HCT116 (cell line): ENCODE results near the gene KLK1. TPM values are rescaled to one million over a fixed set of nuclear protein-coding genes. Genes with fewer than 3 reads are reported as not detected.
A peak's percentile ranks its signal among the peaks of the same experiment; 100 is the strongest.

Experiments
- ATAC-seq: fragments of 200-7000 bp; cut with Tn5 transposase; 2 replicates; pipeline ENCODE4 v1.9.1; 2020; ENCODE audit warnings: mild to moderate bottlenecking, moderate library complexity
- BruUV-seq: library from RNA; stranded (reverse); fragments of 400-500 nt; replicated peaks from 2 replicates; lab custom pipeline; 2021; lab: Mats Ljungman, UMichigan
- CTCF ChIA-PET: fragments of 300-600 bp; sonication (Branson Sonifier 250); formaldehyde crosslinking; loops from one replicate; lab custom pipeline; 2021; ENCODE audit warnings: antibody characterized with exemption; lab: Charles Lee
- POLR2A ChIA-PET: fragments of 300-600, 350-600 bp; sonication (Branson Sonifier 250); formaldehyde crosslinking; loops from one replicate; lab custom pipeline; 2021; ENCODE audit warnings: antibody characterized with exemption; lab: Charles Lee
- RAD21 ChIA-PET, 2 experiments: fragments of 300-600 bp; sonication (Branson Sonifier 250); formaldehyde crosslinking; loops; one replicate each; lab custom pipeline; 2023; ENCODE audit warnings: low total read pairs in 2 of 2; ENCODE audit not compliant: uncharacterized antibody in 2 of 2, unreplicated experiment in 2 of 2, low non-redundant PET in 1 of 2; lab: Charles Lee
- DNase-seq: peaks from one replicate; pipeline ENCODE4 v3.0.0-alpha.2; 2010; ENCODE audit warnings: low read depth, low spot score
- H2AFZ ChIP-seq: fragments of 200-600 bp; shearing (Covaris generic), sonication (generic); 2 replicates; pipeline ENCODE4 v1.6.1; 2017; ENCODE audit warnings: low read depth, mixed run types, mixed read lengths, antibody characterized with exemption, low read length; ENCODE audit not compliant: poor library complexity, severe bottlenecking
- H3K27ac ChIP-seq: 2 replicates; pipeline ENCODE4 v1.5.1; 2012; ENCODE audit warnings: low read depth, low read length
- H3K27me3 ChIP-seq: fragments of 200-600 bp; sonication (generic); 2 replicates; pipeline ENCODE4 v1.6.1; 2016; ENCODE audit warnings: mixed run types, low read length, mixed read lengths; ENCODE audit not compliant: insufficient read depth
- H3K36me3 ChIP-seq, 2 experiments: fragments of 200-500 bp in 1 of 2; fragments of 200-600 bp in 1 of 2; sonication (Bioruptor generic) in 1 of 2; sonication (generic) in 1 of 2; 2 replicates each; pipeline versions ENCODE4 v1.5.1 to v1.6.1; 2014 to 2016; ENCODE audit warnings: low read length in 2 of 2, inconsistent platforms in 1 of 2, mixed read lengths in 1 of 2, mixed run types in 1 of 2; ENCODE audit not compliant: insufficient read depth in 2 of 2, control insufficient read depth in 1 of 2
- H3K4me1 ChIP-seq, 2 experiments: fragments of 200-600 bp in 1 of 2; sonication (generic) in 1 of 2; 2 replicates each; pipeline versions ENCODE4 v1.5.1 to v1.6.1; 2012 to 2017; ENCODE audit warnings: low read length in 2 of 2, inconsistent platforms in 1 of 2, mild to moderate bottlenecking in 1 of 2, mixed read lengths in 1 of 2, mixed run types in 1 of 2, moderate library complexity in 1 of 2; ENCODE audit not compliant: insufficient read depth in 2 of 2, control insufficient read depth in 1 of 2
- H3K4me2 ChIP-seq: fragments of 200-600 bp; sonication (generic); 2 replicates; pipeline ENCODE4 v1.6.1; 2017; ENCODE audit warnings: mixed run types, low read length, mixed read lengths
- H3K4me3 ChIP-seq, 2 experiments: fragments of 200-600 bp in 1 of 2; sonication (generic) in 1 of 2; replicated peaks in 1 of 2; 2 replicates each; pipeline ENCODE4 v1.5.1; 2011 to 2016; ENCODE audit warnings: low read length in 2 of 2, control low read depth in 1 of 2, low read depth in 1 of 2, mild to moderate bottlenecking in 1 of 2, mixed read lengths in 1 of 2, mixed run types in 1 of 2
- H3K79me2 ChIP-seq: fragments of 200-600 bp; sonication (generic); 2 replicates; pipeline ENCODE4 v1.6.1; 2017; ENCODE audit warnings: mild to moderate bottlenecking, mixed run types, low read length, moderate library complexity, mixed read lengths; ENCODE audit not compliant: insufficient read depth
- H3K9ac ChIP-seq: fragments of 200-600 bp; sonication (generic); 2 replicates; pipeline ENCODE4 v1.6.1; 2016; ENCODE audit warnings: low read length, mixed read lengths
- H3K9me2 ChIP-seq: fragments of 200-600 bp; sonication (generic), shearing (Covaris generic); 2 replicates; pipeline ENCODE4 v1.6.1; 2017; ENCODE audit warnings: mixed run types, mild to moderate bottlenecking, moderate library complexity; ENCODE audit not compliant: insufficient read depth
- H3K9me3 ChIP-seq, 2 experiments: fragments of 200-500 bp in 1 of 2; fragments of 200-600 bp in 1 of 2; sonication (Bioruptor generic) in 1 of 2; sonication (generic) in 1 of 2; 2 replicates each; pipeline ENCODE4 v1.6.1; 2014 to 2017; ENCODE audit warnings: low read length in 2 of 2, mixed read lengths in 2 of 2, inconsistent platforms in 1 of 2, low read depth in 1 of 2, mild to moderate bottlenecking in 1 of 2, mixed run types in 1 of 2, moderate library complexity in 1 of 2; ENCODE audit not compliant: control insufficient read depth in 1 of 2, insufficient read depth in 1 of 2
- H4K20me1 ChIP-seq: fragments of 200-600 bp; sonication (generic), shearing (Covaris generic); 2 replicates; pipeline ENCODE4 v1.6.1; 2017; ENCODE audit warnings: mixed run types, mild to moderate bottlenecking, moderate library complexity; ENCODE audit not compliant: insufficient read depth
- ATF3 ChIP-seq: IDR thresholded peaks from 2 replicates; pipeline ENCODE4 v1.6.1; 2012
- CBX3 ChIP-seq: IDR thresholded peaks from 2 replicates; pipeline ENCODE4 v1.6.1; 2012; ENCODE audit warnings: low read depth
- FOSL1 ChIP-seq: IDR thresholded peaks from 2 replicates; pipeline ENCODE4 v1.6.1; 2012; ENCODE audit warnings: low read depth
- JUND ChIP-seq: IDR thresholded peaks from 2 replicates; pipeline ENCODE4 v1.6.1; 2012
- POLR2A ChIP-seq: IDR thresholded peaks from 2 replicates; pipeline ENCODE4 v1.7.0; 2011; ENCODE audit warnings: borderline replicate concordance; ENCODE audit not compliant: insufficient read depth, insufficient read length; ENCODE audit errors: extremely low read depth
- SRF ChIP-seq: IDR thresholded peaks from 2 replicates; pipeline ENCODE4 v1.6.1; 2012; ENCODE audit warnings: low read depth
- intact Hi-C: fragments of 100-400 bp; cut with micrococcal nuclease; formaldehyde crosslinking; loops from 2 replicates; pipeline ENCODE4 v1.10.0; 2022
- total RNA-seq: library from RNA; stranded (reverse); gene quantifications from one replicate; pipeline ENCODE4 v1.2.1, GENCODE V29; 2021; ENCODE audit not compliant: unreplicated experiment
- TF ChIP-seq, protein P1 (sequence below), 3 experiments: fragments of 200-600 bp in 1 of 3; sonication (generic) in 1 of 3; IDR thresholded peaks in 2 of 3; conservative IDR thresholded peaks in 1 of 3; 2 replicates each; pipeline ENCODE4 v1.5.1; 2012 to 2017; ENCODE audit warnings: low read depth in 2 of 3, low read length in 2 of 3, antibody characterized with exemption in 1 of 3, borderline replicate concordance in 1 of 3, control low read depth in 1 of 3, mild to moderate bottlenecking in 1 of 3, mixed read lengths in 1 of 3, mixed run types in 1 of 3, moderate library complexity in 1 of 3; ENCODE audit not compliant: insufficient read depth in 1 of 3

The KLK1 gene
- total RNA-seq, 1 experiment from 2014 or later, result 3.3 TPM

- TF ChIP-seq SRF, result no peak
- TF ChIP-seq ATF3, result no peak
- no peak for TF ChIP-seq JUND
- TF ChIP-seq POLR2A, result peak; percentile 74
Measured at GRCh38 chr19:50835785-50836542, 12.4 kb upstream of the KLK1 start (continued).

- ChIA-PET RAD21 (no interaction called here), POLR2A (no interaction called here)
- TSS peak; percentile 84 for BruUV-seq
- Histone ChIP-seq H3K27ac (peak overlapping the region; percentile 62), H3K27me3 (no peaks in the 10 kb centered on the region), H3K9me3 (no peaks in the 10 kb centered on the region), H3K4me3 (peak overlapping the region; percentile 55 to 60), H3K9me2 (no peaks in the 10 kb centered on the region), H2AFZ (no peak overlapping the region), H4K20me1 (no peaks in the 10 kb centered on the region)
- peak; percentile 64 for ATAC-seq
- intact Hi-C loops, result no loop called here
- TF ChIP-seq, protein P1, sequence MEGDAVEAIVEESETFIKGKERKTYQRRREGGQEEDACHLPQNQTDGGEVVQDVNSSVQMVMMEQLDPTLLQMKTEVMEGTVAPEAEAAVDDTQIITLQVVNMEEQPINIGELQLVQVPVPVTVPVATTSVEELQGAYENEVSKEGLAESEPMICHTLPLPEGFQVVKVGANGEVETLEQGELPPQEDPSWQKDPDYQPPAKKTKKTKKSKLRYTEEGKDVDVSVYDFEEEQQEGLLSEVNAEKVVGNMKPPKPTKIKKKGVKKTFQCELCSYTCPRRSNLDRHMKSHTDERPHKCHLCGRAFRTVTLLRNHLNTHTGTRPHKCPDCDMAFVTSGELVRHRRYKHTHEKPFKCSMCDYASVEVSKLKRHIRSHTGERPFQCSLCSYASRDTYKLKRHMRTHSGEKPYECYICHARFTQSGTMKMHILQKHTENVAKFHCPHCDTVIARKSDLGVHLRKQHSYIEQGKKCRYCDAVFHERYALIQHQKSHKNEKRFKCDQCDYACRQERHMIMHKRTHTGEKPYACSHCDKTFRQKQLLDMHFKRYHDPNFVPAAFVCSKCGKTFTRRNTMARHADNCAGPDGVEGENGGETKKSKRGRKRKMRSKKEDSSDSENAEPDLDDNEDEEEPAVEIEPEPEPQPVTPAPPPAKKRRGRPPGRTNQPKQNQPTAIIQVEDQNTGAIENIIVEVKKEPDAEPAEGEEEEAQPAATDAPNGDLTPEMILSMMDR (IDR thresholded peaks at IDR 0.05 in 2 of 3, conservative IDR thresholded peaks at IDR 0.05 in 1 of 3; ENCODE audit: borderline replicate concordance in 1 of 3, insufficient read depth in 1 of 3, low read depth in 2 of 3, low read length in 2 of 3), result no peak
- TF ChIP-seq CBX3 (no peak), FOSL1 (no peak)
- TF ChIP-seq, all 23 proteins: peak for 0
- CTCF ChIA-PET, result no interaction called here
- H3K36me3 ChIP-seq, result no peaks in the 10 kb centered on the region
- peaks cover 15 to 29% of the 10 kb centered on the region in 2 experiments for H3K4me1 ChIP-seq
- H3K79me2 ChIP-seq, result no peaks in the 10 kb centered on the region
- DNase-seq, result no peak
- peak overlapping the region; percentile 66 for H3K4me2 ChIP-seq
- H3K9ac ChIP-seq, result peak overlapping the region; percentile 68
Measured at GRCh38 chr19:50835103-50835784, 11.7 kb upstream of the KLK1 start.
